H1 (cell line): ENCODE measurements around the gene KRT78. TPM values are rescaled to one million over a fixed set of nuclear protein-coding genes. Genes with fewer than 3 reads are reported as not detected.

ENCODE experiments used
- CEBPB ChIP-seq: IDR thresholded peaks from 2 replicates; pipeline ENCODE4 v1.6.1; 2012; ENCODE audit warnings: low read depth, low read length
- KDM4A ChIP-seq: IDR thresholded peaks from one replicate; pipeline ENCODE4 v1.7.1; 2012; ENCODE audit warnings: low read depth, mild to moderate bottlenecking, moderate library complexity, low read length, inconsistent platforms; ENCODE audit not compliant: severe bottlenecking
- polyA plus RNA-seq, 7 experiments: library from polyadenylated mRNA; depleted of rRNA in 3 of 7; stranded (reverse) in 5 of 7; unstranded in 2 of 7; fragments of >200 nt in 5 of 7; fragments of 200-250 nt in 2 of 7; gene quantifications; 1 replicate in 5 of 7; 2 replicates in 1 of 7; 4 replicates in 1 of 7; pipeline versions ENCODE4 v1.2.1 to v1.2.3, GENCODE V29; 2011 to 2013; ENCODE audit warnings: missing spikeins in 2 of 7, mixed read lengths in 2 of 7
- total RNA-seq: library from RNA; stranded (reverse); fragmentation: NEBNext Ultra II Directional; extraction: Animal tissue kit (Norgen Biotek cat#: 25700); gene quantifications from 2 replicates; pipeline ENCODE4 v1.2.1, GENCODE V29; 2021
- TF ChIP-seq, protein P1 (sequence below): fragments of 300-600 bp; sonication (generic); IDR thresholded peaks from 2 replicates; pipeline ENCODE4 v1.7.1; 2012; ENCODE audit warnings: low read length, moderate library complexity, mild to moderate bottlenecking, inconsistent platforms; ENCODE audit not compliant: insufficient replicate concordance

Gene KRT78
- total and polyA plus RNA-seq, 2 of the 8 experiments (the other 6 are each of a cell fraction or from before 2014, with no cell fraction given): not detected

GRCh38 chr12:52849511-52849910 is 717 bp upstream of the KRT78 start (continued):
- TF ChIP-seq KDM4A: no peak
- TF ChIP-seq, protein P1, sequence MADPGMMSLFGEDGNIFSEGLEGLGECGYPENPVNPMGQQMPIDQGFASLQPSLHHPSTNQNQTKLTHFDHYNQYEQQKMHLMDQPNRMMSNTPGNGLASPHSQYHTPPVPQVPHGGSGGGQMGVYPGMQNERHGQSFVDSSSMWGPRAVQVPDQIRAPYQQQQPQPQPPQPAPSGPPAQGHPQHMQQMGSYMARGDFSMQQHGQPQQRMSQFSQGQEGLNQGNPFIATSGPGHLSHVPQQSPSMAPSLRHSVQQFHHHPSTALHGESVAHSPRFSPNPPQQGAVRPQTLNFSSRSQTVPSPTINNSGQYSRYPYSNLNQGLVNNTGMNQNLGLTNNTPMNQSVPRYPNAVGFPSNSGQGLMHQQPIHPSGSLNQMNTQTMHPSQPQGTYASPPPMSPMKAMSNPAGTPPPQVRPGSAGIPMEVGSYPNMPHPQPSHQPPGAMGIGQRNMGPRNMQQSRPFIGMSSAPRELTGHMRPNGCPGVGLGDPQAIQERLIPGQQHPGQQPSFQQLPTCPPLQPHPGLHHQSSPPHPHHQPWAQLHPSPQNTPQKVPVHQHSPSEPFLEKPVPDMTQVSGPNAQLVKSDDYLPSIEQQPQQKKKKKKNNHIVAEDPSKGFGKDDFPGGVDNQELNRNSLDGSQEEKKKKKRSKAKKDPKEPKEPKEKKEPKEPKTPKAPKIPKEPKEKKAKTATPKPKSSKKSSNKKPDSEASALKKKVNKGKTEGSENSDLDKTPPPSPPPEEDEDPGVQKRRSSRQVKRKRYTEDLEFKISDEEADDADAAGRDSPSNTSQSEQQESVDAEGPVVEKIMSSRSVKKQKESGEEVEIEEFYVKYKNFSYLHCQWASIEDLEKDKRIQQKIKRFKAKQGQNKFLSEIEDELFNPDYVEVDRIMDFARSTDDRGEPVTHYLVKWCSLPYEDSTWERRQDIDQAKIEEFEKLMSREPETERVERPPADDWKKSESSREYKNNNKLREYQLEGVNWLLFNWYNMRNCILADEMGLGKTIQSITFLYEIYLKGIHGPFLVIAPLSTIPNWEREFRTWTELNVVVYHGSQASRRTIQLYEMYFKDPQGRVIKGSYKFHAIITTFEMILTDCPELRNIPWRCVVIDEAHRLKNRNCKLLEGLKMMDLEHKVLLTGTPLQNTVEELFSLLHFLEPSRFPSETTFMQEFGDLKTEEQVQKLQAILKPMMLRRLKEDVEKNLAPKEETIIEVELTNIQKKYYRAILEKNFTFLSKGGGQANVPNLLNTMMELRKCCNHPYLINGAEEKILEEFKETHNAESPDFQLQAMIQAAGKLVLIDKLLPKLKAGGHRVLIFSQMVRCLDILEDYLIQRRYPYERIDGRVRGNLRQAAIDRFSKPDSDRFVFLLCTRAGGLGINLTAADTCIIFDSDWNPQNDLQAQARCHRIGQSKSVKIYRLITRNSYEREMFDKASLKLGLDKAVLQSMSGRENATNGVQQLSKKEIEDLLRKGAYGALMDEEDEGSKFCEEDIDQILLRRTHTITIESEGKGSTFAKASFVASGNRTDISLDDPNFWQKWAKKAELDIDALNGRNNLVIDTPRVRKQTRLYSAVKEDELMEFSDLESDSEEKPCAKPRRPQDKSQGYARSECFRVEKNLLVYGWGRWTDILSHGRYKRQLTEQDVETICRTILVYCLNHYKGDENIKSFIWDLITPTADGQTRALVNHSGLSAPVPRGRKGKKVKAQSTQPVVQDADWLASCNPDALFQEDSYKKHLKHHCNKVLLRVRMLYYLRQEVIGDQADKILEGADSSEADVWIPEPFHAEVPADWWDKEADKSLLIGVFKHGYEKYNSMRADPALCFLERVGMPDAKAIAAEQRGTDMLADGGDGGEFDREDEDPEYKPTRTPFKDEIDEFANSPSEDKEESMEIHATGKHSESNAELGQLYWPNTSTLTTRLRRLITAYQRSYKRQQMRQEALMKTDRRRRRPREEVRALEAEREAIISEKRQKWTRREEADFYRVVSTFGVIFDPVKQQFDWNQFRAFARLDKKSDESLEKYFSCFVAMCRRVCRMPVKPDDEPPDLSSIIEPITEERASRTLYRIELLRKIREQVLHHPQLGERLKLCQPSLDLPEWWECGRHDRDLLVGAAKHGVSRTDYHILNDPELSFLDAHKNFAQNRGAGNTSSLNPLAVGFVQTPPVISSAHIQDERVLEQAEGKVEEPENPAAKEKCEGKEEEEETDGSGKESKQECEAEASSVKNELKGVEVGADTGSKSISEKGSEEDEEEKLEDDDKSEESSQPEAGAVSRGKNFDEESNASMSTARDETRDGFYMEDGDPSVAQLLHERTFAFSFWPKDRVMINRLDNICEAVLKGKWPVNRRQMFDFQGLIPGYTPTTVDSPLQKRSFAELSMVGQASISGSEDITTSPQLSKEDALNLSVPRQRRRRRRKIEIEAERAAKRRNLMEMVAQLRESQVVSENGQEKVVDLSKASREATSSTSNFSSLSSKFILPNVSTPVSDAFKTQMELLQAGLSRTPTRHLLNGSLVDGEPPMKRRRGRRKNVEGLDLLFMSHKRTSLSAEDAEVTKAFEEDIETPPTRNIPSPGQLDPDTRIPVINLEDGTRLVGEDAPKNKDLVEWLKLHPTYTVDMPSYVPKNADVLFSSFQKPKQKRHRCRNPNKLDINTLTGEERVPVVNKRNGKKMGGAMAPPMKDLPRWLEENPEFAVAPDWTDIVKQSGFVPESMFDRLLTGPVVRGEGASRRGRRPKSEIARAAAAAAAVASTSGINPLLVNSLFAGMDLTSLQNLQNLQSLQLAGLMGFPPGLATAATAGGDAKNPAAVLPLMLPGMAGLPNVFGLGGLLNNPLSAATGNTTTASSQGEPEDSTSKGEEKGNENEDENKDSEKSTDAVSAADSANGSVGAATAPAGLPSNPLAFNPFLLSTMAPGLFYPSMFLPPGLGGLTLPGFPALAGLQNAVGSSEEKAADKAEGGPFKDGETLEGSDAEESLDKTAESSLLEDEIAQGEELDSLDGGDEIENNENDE: no peak
- TF ChIP-seq CEBPB: no peak
